ENCODE measurements around the gene SV2C.

The SV2C gene

GRCh38 chr5:76250463-76250862, 167.3 kb downstream of the SV2C start:
- H3K9me3 ChIP-seq (ENCODE audit: control extremely low read depth in 1 of 5, control insufficient read depth in 4 of 5, insufficient read depth in 2 of 5, low read depth in 1 of 5, low read length in 4 of 5): no peaks in the 10 kb centered on the region
- no peak overlapping the region for H3K4me3 ChIP-seq (ENCODE audit: control insufficient read depth in 1 of 7, extremely low read depth in 1 of 7, insufficient read depth in 4 of 7, low read depth in 2 of 7, low read length in 6 of 7)
- H3K4me1 ChIP-seq (ENCODE audit: control extremely low read depth in 1 of 4, control insufficient read depth in 4 of 4, insufficient read depth in 4 of 4, low read length in 3 of 4): no peaks in the 10 kb centered on the region
- WGBS (ENCODE audit: insufficient coverage): 95% methylated on average over 3 of the region's 5 CpGs
- no peak overlapping the region for H3K27ac ChIP-seq (ENCODE audit: insufficient read depth in 1 of 2, low read depth in 1 of 2, low read length in 2 of 2, poor library complexity in 1 of 2, severe bottlenecking in 2 of 2)
- no peak for DNase-seq
- ChIA-PET POLR2A (no interaction called here), CTCF (no interaction called here)
- H3K36me3 ChIP-seq (ENCODE audit: control insufficient read depth in 4 of 4, insufficient read depth in 4 of 4, low read length in 3 of 4): no peaks in the 10 kb centered on the region
- H3K27me3 ChIP-seq (replicated peaks in 2 of 5; ENCODE audit: control insufficient read depth in 4 of 5, insufficient read depth in 5 of 5, low read length in 4 of 5): no peaks in the 10 kb centered on the region

DNA sequence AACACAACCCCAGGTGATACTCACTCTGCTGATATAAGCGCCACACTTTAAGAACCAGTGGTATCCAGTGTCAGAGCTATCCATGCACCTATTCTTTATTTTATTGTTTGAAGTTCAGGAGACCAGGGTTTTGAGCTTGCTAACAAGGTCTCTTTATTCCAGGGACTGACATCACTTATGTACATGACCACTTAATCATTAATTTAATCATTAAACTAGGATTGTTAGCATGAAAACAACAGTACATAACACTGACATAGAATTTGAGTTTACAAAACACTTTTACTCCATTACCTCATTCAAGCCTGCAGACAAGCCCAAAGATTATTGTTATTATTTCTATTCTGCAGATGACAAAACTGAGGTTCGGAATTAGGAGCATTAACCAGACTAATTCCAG, 168.5 kb downstream of the SV2C start:
- POLR2A ChIA-PET: no interaction called here
- H3K27me3 ChIP-seq (replicated peaks in 2 of 5; ENCODE audit: control insufficient read depth in 4 of 5, insufficient read depth in 5 of 5, low read length in 4 of 5): no peaks in the 10 kb centered on the region
- CTCF ChIA-PET: no interaction called here
- WGBS (ENCODE audit: insufficient coverage): 100% methylated on average over 2 of the region's 2 CpGs
- no peak for DNase-seq
- no peaks in the 10 kb centered on the region for H3K36me3 ChIP-seq (ENCODE audit: control insufficient read depth in 4 of 4, insufficient read depth in 4 of 4, low read length in 3 of 4)
- no peak overlapping the region for H3K27ac ChIP-seq (ENCODE audit: insufficient read depth in 1 of 2, low read depth in 1 of 2, low read length in 2 of 2, poor library complexity in 1 of 2, severe bottlenecking in 2 of 2)
- H3K9me3 ChIP-seq (ENCODE audit: control extremely low read depth in 1 of 5, control insufficient read depth in 4 of 5, insufficient read depth in 2 of 5, low read depth in 1 of 5, low read length in 4 of 5): no peaks in the 10 kb centered on the region
- H3K4me1 ChIP-seq (ENCODE audit: control extremely low read depth in 1 of 4, control insufficient read depth in 4 of 4, insufficient read depth in 4 of 4, low read length in 3 of 4): peaks cover 3 to 8% (median 6%) of the 10 kb centered on the region in 4 experiments
- H3K4me3 ChIP-seq (ENCODE audit: control insufficient read depth in 1 of 7, extremely low read depth in 1 of 7, insufficient read depth in 4 of 7, low read depth in 2 of 7, low read length in 6 of 7): no peak overlapping the region

- Histone ChIP-seq H3K27ac (ENCODE audit: insufficient read depth in 1 of 2, low read depth in 1 of 2, low read length in 2 of 2, poor library complexity in 1 of 2, severe bottlenecking in 2 of 2) (no peak overlapping the region), H3K27me3 (replicated peaks in 2 of 5; ENCODE audit: control insufficient read depth in 4 of 5, insufficient read depth in 5 of 5, low read length in 4 of 5) (no peaks in the 10 kb centered on the region), H3K4me1 (ENCODE audit: control extremely low read depth in 1 of 4, control insufficient read depth in 4 of 4, insufficient read depth in 4 of 4, low read length in 3 of 4) (peaks cover 4 to 14% (median 8%) of the 10 kb centered on the region in 4 experiments), H3K36me3 (ENCODE audit: control insufficient read depth in 4 of 4, insufficient read depth in 4 of 4, low read length in 3 of 4) (no peaks in the 10 kb centered on the region), H3K4me3 (ENCODE audit: control insufficient read depth in 1 of 7, extremely low read depth in 1 of 7, insufficient read depth in 4 of 7, low read depth in 2 of 7, low read length in 6 of 7) (no peak overlapping the region), H3K9me3 (ENCODE audit: control extremely low read depth in 1 of 5, control insufficient read depth in 4 of 5, insufficient read depth in 2 of 5, low read depth in 1 of 5, low read length in 4 of 5) (no peaks in the 10 kb centered on the region)
- ChIA-PET CTCF (interaction anchor here (0.6 kb wide), 1 partner anchor 177 kb away, joined by 3 read pairs; no protein-coding TSS in a partner anchor), POLR2A (no interaction called here)
- WGBS (ENCODE audit: insufficient coverage): no CpG with 5 or more reads among the region's 2 CpGs
- no peak for DNase-seq
These were observed 169.3 kb downstream of the SV2C start for GRCh38 chr5:76252437-76252836.

GRCh38 chr5:76256116-76256889, 173.1 kb downstream of the SV2C start:
- H3K36me3 ChIP-seq (ENCODE audit: control insufficient read depth in 4 of 4, insufficient read depth in 4 of 4, low read length in 3 of 4): no peaks in the 10 kb centered on the region
- 15% methylated on average over 8 of the region's 8 CpGs for WGBS (ENCODE audit: insufficient coverage)
- H3K4me3 ChIP-seq (ENCODE audit: control insufficient read depth in 1 of 7, extremely low read depth in 1 of 7, insufficient read depth in 4 of 7, low read depth in 2 of 7, low read length in 6 of 7): no peak overlapping the region
- H3K9me3 ChIP-seq (ENCODE audit: control extremely low read depth in 1 of 5, control insufficient read depth in 4 of 5, insufficient read depth in 2 of 5, low read depth in 1 of 5, low read length in 4 of 5): no peaks in the 10 kb centered on the region
- peak; percentile 80 to 89 (median 85) for DNase-seq
- POLR2A ChIA-PET: interaction anchor here (1.0 kb wide), 1 partner anchor 288 kb away, joined by 3 read pairs; no protein-coding TSS in a partner anchor
- H3K27ac ChIP-seq (ENCODE audit: insufficient read depth in 1 of 2, low read depth in 1 of 2, low read length in 2 of 2, poor library complexity in 1 of 2, severe bottlenecking in 2 of 2): no peak overlapping the region
- no peaks in the 10 kb centered on the region for H3K27me3 ChIP-seq (replicated peaks in 2 of 5; ENCODE audit: control insufficient read depth in 4 of 5, insufficient read depth in 5 of 5, low read length in 4 of 5)
- CTCF ChIA-PET: interaction anchor here (0.6 to 3.2 kb wide), 19 partner anchors 11 to 1357 kb away, joined by 3 to 22 read pairs (median 3); no protein-coding TSS in a partner anchor
- H3K4me1 ChIP-seq (ENCODE audit: control extremely low read depth in 1 of 4, control insufficient read depth in 4 of 4, insufficient read depth in 4 of 4, low read length in 3 of 4): peaks cover 5 to 30% (median 16%) of the 10 kb centered on the region in 4 experiments

GRCh38 chr5:76257225-76257833, 174.1 kb downstream of the SV2C start:
- Histone ChIP-seq H3K9me3 (ENCODE audit: control extremely low read depth in 1 of 5, control insufficient read depth in 4 of 5, insufficient read depth in 2 of 5, low read depth in 1 of 5, low read length in 4 of 5) (no peaks in the 10 kb centered on the region), H3K27me3 (replicated peaks in 2 of 5; ENCODE audit: control insufficient read depth in 4 of 5, insufficient read depth in 5 of 5, low read length in 4 of 5) (no peaks in the 10 kb centered on the region), H3K4me3 (ENCODE audit: control insufficient read depth in 1 of 7, extremely low read depth in 1 of 7, insufficient read depth in 4 of 7, low read depth in 2 of 7, low read length in 6 of 7) (no peak overlapping the region), H3K36me3 (ENCODE audit: control insufficient read depth in 4 of 4, insufficient read depth in 4 of 4, low read length in 3 of 4) (no peaks in the 10 kb centered on the region), H3K27ac (ENCODE audit: insufficient read depth in 1 of 2, low read depth in 1 of 2, low read length in 2 of 2, poor library complexity in 1 of 2, severe bottlenecking in 2 of 2) (no peak overlapping the region), H3K4me1 (ENCODE audit: control extremely low read depth in 1 of 4, control insufficient read depth in 4 of 4, insufficient read depth in 4 of 4, low read length in 3 of 4) (peaks cover 5 to 30% (median 16%) of the 10 kb centered on the region in 4 experiments)
- POLR2A ChIA-PET: interaction anchor here (0.6 kb wide), 1 partner anchor 658 kb away, joined by 4 read pairs; no protein-coding TSS in a partner anchor
- WGBS (ENCODE audit: insufficient coverage): 93% methylated on average over 5 of the region's 6 CpGs
- DNase-seq: no peak
- CTCF ChIA-PET: interaction anchor here (0.8 to 3.2 kb wide), 8 partner anchors 10 to 326 kb away, joined by 3 to 22 read pairs (median 6); no protein-coding TSS in a partner anchor

- Histone ChIP-seq H3K9me3 (ENCODE audit: control extremely low read depth in 1 of 5, control insufficient read depth in 4 of 5, insufficient read depth in 2 of 5, low read depth in 1 of 5, low read length in 4 of 5) (no peaks in the 10 kb centered on the region), H3K4me3 (ENCODE audit: control insufficient read depth in 1 of 7, extremely low read depth in 1 of 7, insufficient read depth in 4 of 7, low read depth in 2 of 7, low read length in 6 of 7) (no peak overlapping the region), H3K36me3 (ENCODE audit: control insufficient read depth in 4 of 4, insufficient read depth in 4 of 4, low read length in 3 of 4) (no peaks in the 10 kb centered on the region), H3K27me3 (replicated peaks in 2 of 5; ENCODE audit: control insufficient read depth in 4 of 5, insufficient read depth in 5 of 5, low read length in 4 of 5) (no peaks in the 10 kb centered on the region), H3K27ac (ENCODE audit: insufficient read depth in 1 of 2, low read depth in 1 of 2, low read length in 2 of 2, poor library complexity in 1 of 2, severe bottlenecking in 2 of 2) (no peak overlapping the region), H3K4me1 (ENCODE audit: control extremely low read depth in 1 of 4, control insufficient read depth in 4 of 4, insufficient read depth in 4 of 4, low read length in 3 of 4) (peaks cover 5 to 30% (median 16%) of the 10 kb centered on the region in 4 experiments)
- no peak for DNase-seq
- WGBS (ENCODE audit: insufficient coverage): 43% methylated on average over 3 of the region's 3 CpGs
- ChIA-PET CTCF (interaction anchor here (0.9 to 1.2 kb wide), 6 partner anchors 9 to 183 kb away, joined by 3 to 5 read pairs (median 4); no protein-coding TSS in a partner anchor), POLR2A (interaction anchor here (0.6 kb wide), 1 partner anchor 659 kb away, joined by 4 read pairs; no protein-coding TSS in a partner anchor)
These were observed 174.7 kb downstream of the SV2C start for GRCh38 chr5:76257897-76258296.

DNA sequence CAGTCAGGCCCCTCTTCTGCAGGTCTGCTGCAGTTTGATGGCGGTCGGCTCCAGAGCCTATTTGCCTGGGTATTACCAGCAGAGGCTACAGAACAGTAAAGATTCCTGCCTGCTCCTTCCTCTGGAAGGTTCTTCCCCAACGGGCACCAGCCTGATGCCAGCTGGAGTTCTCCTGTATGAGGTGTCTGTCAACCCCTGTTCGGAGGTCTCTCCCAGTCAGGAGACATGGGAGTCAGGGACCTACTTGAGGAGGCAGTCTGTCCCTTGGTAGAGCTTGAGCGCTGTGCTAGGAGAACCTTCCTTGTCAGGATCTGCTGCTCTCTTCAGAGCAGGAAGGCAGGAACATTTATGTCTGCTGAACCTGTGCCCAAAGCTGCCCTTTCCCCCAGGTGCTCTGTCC, 181.5 kb downstream of the SV2C start:
- 98% methylated on average over 5 of the region's 5 CpGs for WGBS (ENCODE audit: insufficient coverage)
- H3K9me3 ChIP-seq (ENCODE audit: control extremely low read depth in 1 of 5, control insufficient read depth in 4 of 5, insufficient read depth in 2 of 5, low read depth in 1 of 5, low read length in 4 of 5): peaks cover 0 to 10% (median 0%) of the 10 kb centered on the region in 5 experiments
- H3K4me1 ChIP-seq (ENCODE audit: control extremely low read depth in 1 of 4, control insufficient read depth in 4 of 4, insufficient read depth in 4 of 4, low read length in 3 of 4): peaks cover 0 to 7% (median 4%) of the 10 kb centered on the region in 4 experiments
- H3K36me3 ChIP-seq (ENCODE audit: control insufficient read depth in 4 of 4, insufficient read depth in 4 of 4, low read length in 3 of 4): no peaks in the 10 kb centered on the region
- no peaks in the 10 kb centered on the region for H3K27me3 ChIP-seq (replicated peaks in 2 of 5; ENCODE audit: control insufficient read depth in 4 of 5, insufficient read depth in 5 of 5, low read length in 4 of 5)
- CTCF ChIA-PET: no interaction called here
- DNase-seq: no peak
- POLR2A ChIA-PET: interaction anchor here (1.3 kb wide), 1 partner anchor 14 kb away, joined by 3 read pairs; no protein-coding TSS in a partner anchor
- no peak overlapping the region for H3K4me3 ChIP-seq (ENCODE audit: control insufficient read depth in 1 of 7, extremely low read depth in 1 of 7, insufficient read depth in 4 of 7, low read depth in 2 of 7, low read length in 6 of 7)
- H3K27ac ChIP-seq (ENCODE audit: insufficient read depth in 1 of 2, low read depth in 1 of 2, low read length in 2 of 2, poor library complexity in 1 of 2, severe bottlenecking in 2 of 2): no peak overlapping the region

All from common myeloid progenitor, CD34-positive (primary cell).